Smooth muscle cell of the brain vasculature (primary cell): ENCODE data around the gene PBRM1.

Source experiments
- DNase-seq: peaks from one replicate; pipeline ENCODE4 v3.0.0-alpha.2; 2012; ENCODE audit warnings: low read depth, low spot score

The PBRM1 gene

GRCh38 chr3:52511509-52511908 lies 174.2 kb downstream of the PBRM1 start:
- no peak for DNase-seq

GRCh38 chr3:52509753-52510328 lies 175.9 kb downstream of the PBRM1 start:
- no peak for DNase-seq

- DNase-seq = no peak
These were observed 178.4 kb downstream of the PBRM1 start for GRCh38 chr3:52507359-52507758.

- DNase-seq = no peak
These were observed 179.3 kb downstream of the PBRM1 start for GRCh38 chr3:52506266-52506966.

- no peak for DNase-seq
These were observed 180.7 kb downstream of the PBRM1 start for GRCh38 chr3:52504977-52505376.

- DNase-seq = no peak
These were observed 181.8 kb downstream of the PBRM1 start for GRCh38 chr3:52503788-52504424.

- no peak for DNase-seq
These were observed 182.8 kb downstream of the PBRM1 start for GRCh38 chr3:52502808-52503350.

GRCh38 chr3:52502001-52502400 lies 183.7 kb downstream of the PBRM1 start:
- no peak for DNase-seq

GRCh38 chr3:52501046-52501445 lies 184.7 kb downstream of the PBRM1 start:
- no peak for DNase-seq

GRCh38 chr3:52498137-52499054 lies 187.3 kb downstream of the PBRM1 start:
- DNase-seq = no peak

GRCh38 chr3:52495777-52496602 lies 189.7 kb downstream of the PBRM1 start:
- no peak for DNase-seq
